Measurements from ENCODE around the gene ABTB2.

- TF ChIP-seq CTCF (IDR thresholded peaks at IDR 0.05) (no peak), EP300 (IDR thresholded peaks at IDR 0.05) (no peak)
These were observed 175.9 kb downstream of the ABTB2 start for GRCh38 chr11:34181856-34182405.
